ENCODE results near the gene TRIP6.
"Not testable (repeated sequence)": the region's sequence is repeated elsewhere in the genome, so short reads cannot be mapped to it uniquely, and the experiment has no call there.

Gene TRIP6

GRCh38 chr7:100892364-100893317 lies 25.5 kb downstream of the TRIP6 start:
- no peak for DNase-seq

- DNase-seq = no peak
Observed at GRCh38 chr7:100893318-100893895, 26.2 kb downstream of the TRIP6 start.

GRCh38 chr7:100893910-100894721 lies 26.9 kb downstream of the TRIP6 start:
- DNase-seq = no peak

GRCh38 chr7:100894860-100895700 lies 27.9 kb downstream of the TRIP6 start:
- DNase-seq = peak; percentile 25

- DNase-seq = no peak
Observed at GRCh38 chr7:100895701-100895955, 28.4 kb downstream of the TRIP6 start, which contains the start of gene ACHE. ACHE (minus strand) TSS chr7:100895888; CDS start chr7:100894232, 1,656 bp downstream.

GRCh38 chr7:100895956-100896731 lies 29.0 kb downstream of the TRIP6 start:
- peak; percentile 23 for DNase-seq

- no peak for DNase-seq
Observed at GRCh38 chr7:100896732-100897608, 29.8 kb downstream of the TRIP6 start.

- no peak for DNase-seq
Observed at GRCh38 chr7:100897772-100898454, 30.7 kb downstream of the TRIP6 start.

GRCh38 chr7:100899432-100899831 lies 32.2 kb downstream of the TRIP6 start:
- no peak for DNase-seq

GRCh38 chr7:100900978-100901377 lies 33.8 kb downstream of the TRIP6 start:
- no peak for DNase-seq

GRCh38 chr7:100901921-100902332 lies 34.7 kb downstream of the TRIP6 start:
- no peak for DNase-seq

GRCh38 chr7:100902638-100903037 lies 35.5 kb downstream of the TRIP6 start:
- no peak for DNase-seq

GRCh38 chr7:100908512-100908911 lies 41.3 kb downstream of the TRIP6 start:
- DNase-seq = no peak

- not testable (repeated sequence) for DNase-seq
Observed at GRCh38 chr7:100910443-100910842, 43.3 kb downstream of the TRIP6 start.

- no peak for DNase-seq
Observed at GRCh38 chr7:100911484-100911883, 44.3 kb downstream of the TRIP6 start.

GRCh38 chr7:100914208-100914878 lies 47.2 kb downstream of the TRIP6 start:
- no peak for DNase-seq

- no peak for DNase-seq
Observed at GRCh38 chr7:100914879-100915447, 47.8 kb downstream of the TRIP6 start.

GRCh38 chr7:100919335-100919734 lies 52.1 kb downstream of the TRIP6 start:
- not testable (repeated sequence) for DNase-seq

Data from COR-L47 (cell line).